Midbrain (tissue), 1 donor: ENCODE data around the gene CFAP97.
"Not testable (repeated sequence)": the region's sequence is repeated elsewhere in the genome, so short reads cannot be mapped to it uniquely, and the experiment has no call there.

Source experiments
- DNase-seq: peaks from one replicate; lab custom pipeline; 2025; lab: John Stamatoyannopoulos, UW

The CFAP97 gene

DNA sequence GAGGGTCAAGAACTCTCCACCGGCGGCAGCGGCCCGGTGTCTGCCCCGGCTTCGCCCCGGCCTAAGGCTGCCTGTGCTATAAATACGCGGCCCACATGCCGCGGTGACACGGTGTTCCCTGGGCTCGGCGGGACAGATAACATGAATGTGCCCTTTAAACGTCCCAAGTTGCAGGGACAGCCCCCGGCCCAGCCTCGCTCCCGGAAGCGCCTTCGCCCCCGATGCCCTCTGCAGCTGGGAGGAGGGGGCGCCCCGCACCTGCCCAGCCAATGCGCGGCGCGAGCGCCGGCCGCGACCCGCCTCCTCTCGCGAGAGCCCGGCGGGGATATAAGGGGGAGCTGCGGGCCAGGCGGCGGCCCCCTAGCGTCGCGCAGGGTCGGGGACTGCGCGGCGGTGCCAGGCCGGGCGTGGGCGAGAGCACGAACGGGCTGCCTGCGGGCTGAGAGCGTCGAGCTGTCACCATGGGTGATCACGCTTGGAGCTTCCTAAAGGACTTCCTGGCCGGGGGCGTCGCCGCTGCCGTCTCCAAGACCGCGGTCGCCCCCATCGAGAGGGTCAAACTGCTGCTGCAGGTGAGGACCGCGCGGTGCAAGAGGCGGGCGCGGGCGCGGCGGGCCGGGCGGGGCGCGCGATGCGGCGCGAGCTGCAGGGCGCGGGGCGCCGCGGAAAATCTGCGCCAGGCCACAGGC is 60.7 kb downstream of the CFAP97 start, which contains the start of gene SLC25A4:
SLC25A4 (plus strand) TSS at position 355 of the 689 bp plus-strand sequence; CDS start at position 462, 107 bp downstream.
- peak; percentile 89 for DNase-seq

DNA sequence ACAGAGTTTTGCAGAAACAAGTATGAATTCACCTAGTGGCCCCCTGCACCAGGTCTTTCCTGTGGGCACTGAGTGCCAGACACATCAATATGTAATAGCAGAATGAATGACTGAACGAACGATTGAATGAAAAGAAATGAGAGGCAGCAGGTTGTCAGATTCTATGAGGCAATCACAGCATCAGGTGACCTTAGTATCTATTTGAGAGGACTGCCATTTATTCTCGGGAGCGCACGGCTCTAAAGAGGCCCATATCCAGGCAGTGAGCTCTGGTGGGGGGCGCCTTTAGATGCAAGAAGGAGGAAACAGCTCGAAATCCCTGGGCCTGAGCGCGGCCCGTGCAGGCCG is 61.3 kb downstream of the CFAP97 start:
- peak; percentile 73 for DNase-seq

DNA sequence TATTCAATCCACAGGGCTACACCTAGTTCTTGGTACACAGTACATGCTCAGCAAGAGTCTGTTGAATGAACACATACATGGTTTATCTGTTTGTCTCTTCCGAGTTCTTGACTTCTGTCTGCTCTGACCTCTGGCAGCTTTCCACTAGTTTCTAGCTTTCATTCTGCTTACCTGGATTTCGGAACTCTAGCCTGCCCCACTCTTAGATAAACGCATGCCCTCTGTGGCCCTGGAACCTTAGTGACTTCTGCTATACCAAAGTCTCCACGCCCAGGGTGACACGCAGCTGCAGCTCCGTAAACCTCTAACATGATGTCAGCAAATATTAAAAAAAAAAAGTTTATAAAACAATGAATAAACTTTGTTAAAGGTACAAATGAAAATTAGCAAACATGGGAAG is 62.0 kb downstream of the CFAP97 start:
- no peak for DNase-seq

DNA sequence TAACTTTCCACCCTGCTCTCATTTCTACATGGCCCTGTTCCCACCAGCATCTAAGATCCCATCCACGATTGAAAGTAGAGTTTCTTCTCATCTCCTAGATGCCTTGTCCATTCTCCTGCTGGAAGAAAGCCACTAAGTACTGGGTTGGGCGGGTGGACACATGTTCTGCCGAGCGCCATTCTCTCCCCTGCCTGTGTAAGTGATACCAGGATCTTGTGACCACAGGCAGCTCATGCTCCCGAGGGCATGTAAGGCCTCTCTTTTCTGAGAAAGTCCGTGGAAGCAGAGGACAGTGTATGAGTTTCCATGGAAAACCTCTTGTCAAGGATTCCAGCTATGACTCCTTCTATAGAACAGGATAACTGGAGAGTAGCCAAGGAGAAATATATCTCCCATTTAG is 64.1 kb downstream of the CFAP97 start:
- no peak for DNase-seq

DNA sequence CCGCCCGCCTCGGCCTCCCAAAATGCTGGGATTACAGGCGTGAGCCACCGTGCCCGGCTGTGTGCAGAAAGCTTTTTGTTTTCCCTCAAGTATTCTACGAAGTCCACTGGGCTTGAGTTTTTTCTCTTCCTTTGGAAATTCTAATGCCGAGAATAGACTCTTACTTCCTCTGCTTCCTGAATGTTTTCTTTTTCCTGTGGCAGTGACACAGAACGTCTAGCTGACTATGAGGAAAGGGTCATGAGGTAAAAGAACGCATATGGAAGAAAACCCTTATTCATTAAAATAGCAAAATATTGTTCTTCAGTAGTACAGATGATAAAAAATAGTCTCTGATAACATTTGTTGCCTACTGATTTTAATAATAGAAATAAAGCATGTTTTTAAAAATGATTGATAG is 65.6 kb downstream of the CFAP97 start:
- DNase-seq, result no peak

DNA sequence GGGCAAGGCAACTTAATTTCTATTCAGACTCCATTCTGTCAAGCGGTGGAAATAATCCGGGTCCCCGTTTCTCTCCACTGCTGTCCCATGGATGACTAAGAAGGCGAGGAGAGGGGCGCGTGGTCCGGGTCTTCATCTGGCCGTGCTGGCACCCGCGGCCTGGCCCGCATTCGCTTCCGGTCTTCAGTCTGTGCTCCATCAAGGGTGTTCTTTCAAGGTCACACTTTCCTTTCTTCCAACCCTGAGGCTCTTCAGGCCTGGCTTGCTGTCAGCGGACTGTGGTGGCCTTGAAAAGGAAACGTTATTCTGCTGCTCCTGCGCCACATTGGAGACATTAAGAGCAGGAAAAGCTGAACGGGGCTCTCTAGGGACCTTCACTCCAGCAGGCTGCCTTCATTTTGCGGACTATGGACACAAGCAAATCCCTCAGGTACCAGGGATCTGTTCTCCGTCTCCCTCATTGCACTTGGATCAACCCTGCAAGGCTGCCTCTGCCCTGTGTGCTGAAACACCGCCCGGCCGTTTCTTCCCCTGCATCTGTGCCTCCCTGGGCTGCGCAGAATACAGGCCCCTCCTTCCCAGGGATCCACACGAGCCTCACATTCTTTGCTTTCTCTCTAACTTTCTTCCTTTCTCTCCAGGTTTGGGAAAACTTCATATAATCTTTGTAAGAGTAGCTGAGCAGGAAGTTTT is 66.4 kb downstream of the CFAP97 start:
- no peak for DNase-seq

DNA sequence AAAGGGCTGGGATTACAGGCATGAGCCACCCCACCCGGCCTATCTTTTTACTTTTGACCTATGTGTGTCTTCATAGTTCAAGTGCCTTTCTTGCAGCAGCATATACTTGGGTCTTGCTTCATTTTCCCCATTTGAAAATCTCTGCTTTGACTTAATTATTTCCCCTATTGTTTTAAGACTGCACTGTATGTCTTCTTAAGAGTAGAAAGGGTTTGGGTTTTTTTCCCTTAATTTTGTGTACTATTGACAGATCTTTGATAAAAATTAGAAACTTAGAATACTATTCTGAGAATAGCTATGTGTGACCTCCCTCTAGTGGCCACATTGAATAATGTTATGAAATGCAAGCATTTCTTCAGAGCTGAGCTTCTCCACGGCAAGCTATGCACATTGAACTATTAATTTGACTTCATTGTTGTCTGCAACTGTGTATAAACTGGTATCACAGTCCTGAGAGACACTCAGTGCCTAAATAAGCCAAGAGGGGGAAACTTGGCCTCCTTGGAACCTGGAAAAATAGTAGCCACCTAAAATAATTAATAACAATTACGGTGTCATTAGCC is 69.4 kb downstream of the CFAP97 start:
- peak; percentile 53 for DNase-seq

DNA sequence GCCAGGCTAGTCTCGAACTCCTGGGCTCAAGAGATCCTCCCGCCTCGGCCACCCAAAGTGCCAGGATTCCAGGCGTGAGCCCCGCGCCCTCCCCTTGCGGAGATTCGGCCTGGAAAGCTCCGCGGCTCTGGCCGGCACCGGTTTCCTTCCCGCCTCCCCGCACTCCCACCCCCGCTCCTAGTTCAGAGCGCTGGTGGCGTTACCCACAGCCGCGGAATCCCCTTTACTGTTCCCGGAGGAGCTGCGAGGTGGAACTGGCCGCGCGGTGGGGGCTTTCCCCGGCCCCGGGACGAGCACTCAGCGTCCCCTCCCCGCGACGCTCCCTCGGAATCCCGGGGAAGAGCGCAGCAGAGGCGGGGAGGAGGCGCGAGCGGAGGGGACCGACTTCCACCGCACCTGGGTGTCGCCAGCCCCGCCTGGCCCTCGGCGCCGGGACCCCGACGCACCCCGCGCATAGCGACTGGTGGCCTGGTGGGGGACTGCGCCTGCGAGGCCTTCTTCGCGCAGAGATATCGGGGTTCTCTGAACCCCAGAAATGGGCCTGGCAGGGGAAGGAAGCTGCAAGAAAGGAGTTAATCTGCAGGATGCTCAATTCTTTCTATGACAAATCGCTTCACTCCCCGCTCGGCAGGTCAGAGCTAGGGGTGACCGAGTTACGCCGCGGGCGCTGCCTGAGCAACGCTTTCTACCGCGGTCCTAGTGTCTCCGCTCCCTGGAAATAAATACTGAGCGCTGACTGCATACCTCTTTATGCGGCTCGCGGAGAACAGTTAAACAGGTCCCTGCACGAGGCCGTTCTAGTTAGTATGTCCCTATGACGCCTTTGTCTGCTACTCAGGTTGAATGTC is 75.3 kb downstream of the CFAP97 start:
- DNase-seq, result no peak

DNA sequence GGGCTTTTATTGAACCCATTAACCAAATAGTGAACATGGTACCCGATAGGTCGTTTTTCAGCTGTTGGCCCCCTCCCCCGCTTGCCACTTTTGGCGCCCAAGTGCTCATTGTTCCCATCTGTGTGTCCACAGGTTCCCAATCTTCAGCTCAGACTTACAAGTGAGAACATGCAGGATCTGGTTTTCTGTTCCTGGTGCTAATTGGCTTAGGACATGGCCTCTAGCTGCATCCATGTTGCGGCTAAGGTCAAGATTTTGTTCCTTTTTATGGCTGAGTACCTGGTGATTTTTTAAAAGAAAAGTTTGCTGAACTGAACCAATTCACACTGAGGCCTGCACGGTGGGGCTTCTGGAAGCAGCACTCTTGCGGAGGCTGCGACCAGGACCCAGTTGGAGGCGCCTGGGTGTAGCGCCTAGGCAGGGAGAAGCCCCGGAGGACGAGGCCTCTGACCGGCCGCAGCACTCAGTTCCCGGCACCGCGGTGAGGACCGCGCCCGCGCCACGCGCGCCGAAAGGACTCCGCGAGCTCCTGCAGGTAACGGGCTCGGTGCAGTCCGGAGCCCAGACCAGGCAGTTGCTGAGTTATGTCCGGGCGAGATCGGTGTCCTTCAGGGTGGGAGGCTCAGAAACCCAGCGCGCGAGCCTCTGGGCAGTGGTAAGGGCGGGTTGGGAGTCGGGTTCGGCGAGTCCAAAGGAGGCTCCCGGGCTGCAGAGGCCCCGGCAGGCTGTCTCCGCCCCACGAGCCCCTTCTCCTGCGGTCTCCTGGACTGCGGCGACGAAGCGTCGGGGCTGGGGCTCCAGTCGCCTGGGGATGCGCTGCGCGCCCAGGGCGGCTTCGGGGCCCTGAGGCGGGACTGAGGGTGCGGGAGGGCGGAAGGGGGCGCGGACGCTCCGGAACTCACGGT is 76.5 kb downstream of the CFAP97 start:
- DNase-seq, result no peak

DNA sequence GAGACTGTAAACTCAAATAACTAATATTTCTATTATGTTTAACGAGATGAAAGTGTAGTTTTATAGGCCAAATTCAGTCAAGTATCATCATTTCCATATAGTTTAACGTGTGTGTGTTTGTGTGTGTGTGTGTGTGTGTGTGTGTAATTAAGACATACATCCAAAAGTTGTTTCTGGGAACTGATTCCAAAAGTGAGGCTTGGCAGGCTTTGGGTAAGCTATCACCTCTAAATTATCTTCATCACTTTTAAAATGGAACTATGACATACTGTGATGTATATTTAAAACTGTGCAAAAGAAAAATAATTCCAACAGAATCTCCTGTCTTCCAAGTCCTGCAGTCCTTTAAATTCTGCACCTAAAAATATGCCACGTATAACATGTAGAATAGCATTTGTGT is 79.8 kb downstream of the CFAP97 start:
- no peak for DNase-seq

DNA sequence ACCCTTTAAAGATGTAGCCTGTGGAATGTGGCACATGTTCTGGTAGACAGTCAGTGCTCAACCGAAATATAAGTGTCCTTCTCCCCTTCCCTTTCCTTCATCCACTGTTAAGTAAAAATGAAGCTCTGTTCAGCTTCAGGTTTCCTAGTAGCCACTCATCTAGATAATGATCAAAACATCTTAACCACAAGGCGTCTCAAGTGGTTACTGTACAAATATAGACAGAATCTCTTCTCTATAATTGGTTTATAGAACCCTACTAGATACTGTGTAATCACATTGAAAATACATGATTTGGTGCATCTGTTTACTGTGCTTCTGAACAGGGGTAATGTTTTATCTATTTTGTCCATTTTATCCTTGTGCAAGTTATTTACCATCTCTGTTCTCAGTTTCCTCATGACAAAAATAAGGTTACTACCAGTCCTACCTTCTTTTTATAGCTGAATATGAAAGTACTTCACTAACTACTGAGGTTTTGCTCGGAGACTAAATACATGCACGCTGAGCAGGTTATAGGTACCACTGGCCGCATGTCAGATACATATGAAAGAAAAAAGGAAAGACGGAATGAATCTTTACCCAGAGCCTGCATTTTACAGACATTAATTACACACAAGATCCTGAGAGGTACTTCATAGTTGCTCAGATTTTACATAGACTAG is 81.0 kb downstream of the CFAP97 start:
- no peak for DNase-seq

DNA sequence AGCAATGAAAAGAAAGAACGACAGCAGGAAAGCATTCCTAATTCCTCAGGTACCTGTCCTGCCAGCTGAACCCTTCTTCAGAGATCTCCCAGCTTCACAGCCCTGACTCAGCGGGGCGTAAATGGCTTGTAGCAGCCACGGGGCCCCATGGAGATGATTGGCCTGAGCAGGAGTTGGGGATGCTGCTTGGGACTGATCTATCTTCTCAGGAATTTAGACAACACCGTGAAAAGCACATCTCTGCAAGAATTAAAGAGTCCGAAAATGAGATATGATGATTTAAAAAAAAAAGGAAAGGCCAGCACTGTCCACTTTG is 83.2 kb downstream of the CFAP97 start:
- no peak for DNase-seq

DNA sequence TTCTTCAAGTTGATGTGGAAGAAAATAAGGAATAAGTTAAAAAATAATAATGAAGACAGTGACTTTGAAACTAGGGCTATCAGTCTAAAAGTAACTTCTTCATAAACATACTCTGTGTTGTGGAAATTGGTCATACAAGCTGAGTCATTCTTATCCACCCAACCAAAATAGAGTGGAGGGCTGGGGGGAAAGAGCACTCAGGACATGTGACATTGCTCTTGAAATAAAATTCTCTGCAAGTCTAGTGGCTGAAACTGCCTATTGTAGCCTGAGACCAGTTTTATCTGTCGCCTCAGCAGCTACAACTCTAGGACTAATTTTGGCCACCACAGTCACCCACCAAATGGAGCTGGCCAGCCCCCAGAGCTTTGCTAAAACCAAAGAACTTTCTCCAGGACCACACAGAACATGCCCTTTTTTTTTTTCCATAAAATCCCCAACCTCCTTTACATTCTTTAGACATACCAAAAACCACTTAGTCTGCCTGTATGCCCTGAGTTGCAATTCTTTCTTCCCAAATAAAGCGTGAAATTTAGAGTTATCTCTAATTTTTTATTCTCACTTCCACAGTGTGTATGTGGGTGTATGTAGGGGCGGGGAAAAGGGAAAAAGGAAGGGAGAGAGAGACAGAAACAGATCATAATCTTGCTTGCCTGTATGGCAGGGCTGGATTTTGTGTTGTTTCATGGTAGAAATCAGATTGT is 83.7 kb downstream of the CFAP97 start:
- no peak for DNase-seq

DNA sequence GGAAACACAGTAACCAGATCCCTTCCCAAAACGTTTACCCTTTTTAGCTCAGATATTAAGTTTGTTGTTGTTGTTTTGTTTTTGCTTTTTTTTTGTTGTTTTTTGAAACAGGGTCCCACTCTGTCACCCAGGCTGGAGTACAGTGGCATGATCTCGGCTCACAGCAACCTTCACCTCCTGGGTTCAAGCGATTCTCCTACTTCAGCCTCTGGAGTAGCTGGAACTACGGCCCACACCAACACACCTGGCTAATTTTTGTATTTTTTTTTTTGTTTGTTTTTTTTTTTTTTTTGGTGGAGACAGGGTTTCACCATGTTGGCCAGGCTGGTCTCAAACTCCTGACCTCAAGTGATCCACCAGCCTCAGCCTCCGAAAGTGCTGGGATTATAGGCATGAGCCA is 84.3 kb downstream of the CFAP97 start:
- DNase-seq, result not testable (repeated sequence)

DNA sequence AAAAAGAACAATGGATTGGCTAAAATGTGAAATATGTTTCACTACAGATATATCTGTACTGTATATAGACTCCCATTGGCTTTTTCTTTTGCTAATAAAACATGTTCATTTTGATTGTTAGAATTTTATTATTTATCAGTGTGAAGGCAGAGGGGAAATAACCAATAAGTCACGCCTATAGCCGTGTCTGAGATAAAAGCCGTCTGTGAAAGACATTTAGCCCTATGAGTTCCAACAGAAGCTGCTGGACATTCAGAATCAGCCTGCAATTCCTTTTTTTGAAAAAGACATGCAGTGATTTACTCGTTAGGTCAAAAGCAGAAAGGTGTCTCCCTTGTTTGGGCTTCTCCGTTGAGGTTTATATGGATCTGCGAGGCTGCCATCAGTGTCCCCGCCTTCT is 84.9 kb downstream of the CFAP97 start:
- no peak for DNase-seq

DNA sequence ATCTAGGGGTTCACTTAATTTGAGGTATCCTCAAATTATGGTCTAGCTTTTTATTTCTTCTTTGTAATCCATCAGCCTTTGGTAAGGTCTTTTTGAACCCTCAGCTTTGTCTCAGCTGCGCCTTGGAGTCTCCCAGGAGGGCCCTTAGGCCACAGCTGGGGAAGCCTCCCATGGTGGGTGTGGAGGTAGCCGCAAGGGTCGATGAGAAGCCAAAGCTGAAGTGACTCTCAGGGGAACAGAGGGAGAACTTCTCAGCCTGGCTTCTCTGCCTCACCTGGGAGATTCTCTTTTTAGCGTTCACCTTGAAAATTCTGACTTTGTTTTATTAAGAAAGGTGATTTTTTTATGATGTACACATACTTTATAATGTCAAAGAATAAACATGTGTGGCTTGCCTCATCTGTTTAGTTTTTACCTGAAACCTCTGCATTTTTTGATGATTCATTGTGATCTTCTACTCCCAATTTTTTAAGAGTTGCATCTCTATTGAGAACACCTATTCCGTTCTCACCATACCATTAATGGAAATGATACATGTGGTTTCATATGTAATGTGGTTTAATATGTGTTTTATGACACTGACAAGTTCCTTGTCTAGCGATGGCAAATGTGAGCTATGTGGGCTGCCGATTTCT is 86.4 kb downstream of the CFAP97 start:
- DNase-seq, result no peak

DNA sequence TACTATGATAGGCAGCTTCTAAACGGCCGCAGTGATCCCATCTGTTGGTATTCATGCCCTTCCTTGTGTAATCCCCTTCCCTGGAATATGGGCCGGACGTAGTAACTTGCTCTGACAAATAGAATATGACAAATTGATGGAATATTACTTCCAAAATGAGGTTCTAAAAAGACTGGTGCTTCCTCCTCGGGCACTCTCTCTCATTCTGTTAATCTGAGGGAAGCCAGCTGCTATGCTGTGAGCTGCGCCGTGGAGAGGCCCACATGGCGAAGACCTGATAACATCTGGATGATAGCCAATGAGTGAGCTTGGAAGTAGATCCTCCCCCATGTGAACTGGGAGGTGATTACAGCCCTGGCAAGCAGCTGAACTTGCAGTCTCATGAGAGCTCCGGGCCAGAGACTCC is 88.0 kb downstream of the CFAP97 start:
- DNase-seq, result no peak

DNA sequence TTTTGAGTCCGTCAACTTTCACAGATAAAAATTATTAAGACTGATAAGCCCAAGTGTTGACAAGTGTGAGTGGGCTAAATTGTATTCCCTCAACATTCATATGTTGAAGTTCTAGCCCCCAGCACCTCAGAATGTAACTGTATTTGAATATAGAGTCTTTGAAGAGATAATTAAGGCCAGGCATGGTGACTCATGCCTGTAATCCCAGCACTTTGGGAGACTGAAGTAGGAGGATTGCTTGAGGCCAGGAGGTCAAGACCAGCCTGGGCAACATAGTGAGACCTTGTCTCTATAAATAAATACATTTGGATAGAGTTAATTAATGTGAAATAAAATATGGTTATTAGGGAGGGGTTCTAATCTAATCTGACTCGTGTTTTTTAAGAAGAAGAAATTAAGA is 90.5 kb downstream of the CFAP97 start:
- no peak for DNase-seq

DNA sequence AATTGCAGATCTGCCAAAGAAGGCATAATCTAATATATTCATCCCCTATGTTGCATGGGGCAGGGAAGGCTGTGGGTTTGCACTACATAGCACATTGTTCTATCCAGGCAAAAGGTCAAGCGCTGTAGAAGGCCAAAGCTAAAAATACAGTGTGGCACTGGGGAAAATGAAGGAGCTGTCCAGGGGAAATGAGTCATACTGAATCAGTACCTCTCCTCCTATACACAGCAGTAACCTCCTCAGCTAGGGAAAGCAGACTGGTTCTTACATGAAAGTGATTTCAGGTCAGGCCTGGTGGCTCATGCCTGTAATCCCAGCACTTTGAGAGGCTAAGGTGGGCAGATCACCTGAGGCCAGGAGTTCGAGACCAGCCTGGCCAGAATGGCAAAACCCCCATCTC is 91.7 kb downstream of the CFAP97 start:
- DNase-seq, result no peak

DNA sequence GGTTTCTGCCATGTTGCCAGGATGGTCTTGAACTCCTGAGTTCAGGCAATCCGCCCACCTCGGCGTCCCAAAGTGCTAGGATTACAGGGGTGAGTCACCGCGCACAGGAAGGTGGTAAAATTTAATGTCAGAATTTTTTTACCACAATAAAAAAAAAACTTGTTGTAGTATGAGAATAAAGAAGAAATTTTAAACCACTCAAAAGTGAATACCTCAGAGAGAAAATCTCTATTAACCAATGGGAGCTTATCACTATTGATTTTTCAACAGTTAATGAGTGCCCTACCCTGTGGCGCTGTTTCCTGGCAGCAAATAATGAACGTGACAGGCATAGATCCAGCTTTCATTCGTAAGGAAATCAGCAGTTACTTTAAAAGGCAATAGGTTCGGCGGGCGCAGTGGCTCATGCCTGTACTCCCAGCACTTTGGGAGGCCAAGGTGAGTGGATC is 93.4 kb downstream of the CFAP97 start:
- no peak for DNase-seq
